Bone marrow (tissue), 2 donors: ENCODE results near the gene TRMT1L.

Experiments used
- DNase-seq, 2 donors: peaks; one replicate each; lab custom pipeline; 2025; lab: John Stamatoyannopoulos, UW

Gene TRMT1L

DNA sequence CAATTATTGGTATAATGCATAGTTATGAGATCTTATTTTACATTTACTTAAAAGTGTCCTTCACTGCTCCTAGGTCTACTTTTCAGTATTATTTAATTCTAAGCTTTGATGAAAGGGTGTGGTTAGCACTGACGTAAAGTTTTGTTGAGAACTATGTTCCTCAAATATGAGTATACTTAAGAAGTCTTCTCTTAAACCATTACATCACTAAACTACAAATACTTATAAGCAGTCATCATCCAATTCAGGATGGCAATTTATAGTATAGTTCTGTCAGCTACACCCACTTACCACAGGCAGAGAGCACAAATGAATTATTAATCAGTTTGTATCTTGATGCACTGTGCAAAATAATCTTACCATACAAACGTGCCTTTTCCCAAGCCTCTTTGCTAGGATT lies 27.0 kb downstream of the TRMT1L start:
- no peak for DNase-seq

DNA sequence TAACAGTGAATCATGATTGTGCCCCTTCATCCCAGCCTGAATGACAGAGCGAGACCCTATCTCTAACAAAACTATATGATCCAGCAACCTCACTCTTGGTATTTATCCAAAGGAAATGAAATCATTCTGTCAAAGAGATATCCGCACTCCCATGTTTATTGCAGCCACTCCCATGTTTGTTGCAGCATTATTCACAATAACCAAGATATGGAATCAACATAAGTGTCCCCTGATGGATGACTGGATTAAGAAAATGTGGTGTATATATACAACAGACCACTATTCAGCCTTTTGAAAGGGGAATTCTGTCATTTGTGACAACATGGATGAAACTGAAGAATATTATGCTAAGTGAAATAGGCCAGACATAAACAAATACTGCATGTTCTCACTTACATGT lies 44.4 kb downstream of the TRMT1L start:
- no peak for DNase-seq

DNA sequence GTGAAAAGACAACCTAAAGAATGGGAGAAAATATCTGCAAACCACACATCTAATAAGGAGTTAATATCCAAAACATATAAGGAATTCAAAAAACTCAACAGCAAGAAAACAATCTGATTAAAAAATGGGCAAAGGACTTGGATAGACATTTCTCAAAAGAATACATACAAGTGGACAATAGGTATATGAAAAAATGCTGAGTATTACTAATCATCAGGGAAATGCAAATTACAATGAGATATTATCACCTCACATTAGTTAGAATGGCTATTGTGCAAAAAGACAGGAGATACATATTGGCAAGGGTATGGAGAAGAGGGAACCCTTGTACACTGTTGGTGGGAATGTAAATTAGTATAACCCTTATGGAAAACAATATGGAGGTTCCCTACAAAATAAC lies 44.9 kb downstream of the TRMT1L start:
- DNase-seq = no peak

DNA sequence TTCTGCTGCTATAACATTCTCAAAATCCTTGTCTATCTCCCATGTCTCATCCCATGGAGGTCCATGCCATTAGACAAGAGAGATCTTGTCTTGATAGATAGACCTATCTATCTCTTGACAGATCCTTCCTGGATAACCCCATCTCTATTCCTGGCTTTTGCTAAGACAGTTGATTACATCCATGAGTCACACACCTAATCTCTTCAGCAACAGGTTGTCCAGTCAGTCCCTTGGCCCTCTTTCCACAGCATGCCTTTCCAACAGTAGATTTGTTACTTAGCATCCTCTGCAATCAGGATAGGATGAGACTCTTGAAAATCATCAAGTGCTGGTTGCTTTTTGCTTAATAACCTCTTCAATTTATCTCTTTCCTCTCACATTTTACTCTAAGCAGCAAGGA lies 46.6 kb downstream of the TRMT1L start:
- no peak for DNase-seq

DNA sequence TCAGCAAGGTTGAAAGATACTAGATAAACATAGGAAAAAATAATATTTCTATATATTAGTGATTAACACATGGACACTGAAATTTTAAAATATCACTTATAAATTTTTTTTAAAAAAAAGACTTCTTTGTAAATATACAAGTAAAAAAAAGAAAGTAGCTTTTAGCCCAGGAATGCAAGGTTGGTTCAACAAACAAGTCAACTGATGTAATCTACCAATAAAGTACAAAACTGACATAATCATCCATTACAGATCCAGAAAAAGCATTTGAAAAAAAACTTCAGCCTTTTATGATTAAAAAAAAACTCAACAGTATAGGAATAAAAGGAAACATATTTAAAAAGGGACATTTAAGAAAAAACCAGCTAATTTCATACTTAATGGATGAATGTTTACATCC lies 48.4 kb downstream of the TRMT1L start:
- DNase-seq = no peak

DNA sequence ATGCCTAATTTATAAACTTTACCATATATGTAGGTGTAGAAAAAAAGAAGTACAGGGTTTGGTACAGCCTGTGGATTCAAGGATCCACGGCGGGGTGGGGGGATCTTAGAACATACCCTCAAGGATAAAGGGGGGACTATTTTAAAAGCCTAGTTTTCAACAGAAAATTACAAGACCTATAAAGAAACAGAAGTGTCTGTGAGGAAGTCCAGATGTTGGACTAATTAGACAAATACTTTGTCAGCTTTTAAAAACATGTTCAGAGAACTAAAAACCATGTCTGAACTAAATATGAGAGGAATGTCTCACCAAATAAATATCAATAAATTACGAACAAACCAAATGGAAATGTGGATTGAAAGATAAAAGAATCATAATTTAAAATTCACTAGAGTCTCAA lies 51.6 kb downstream of the TRMT1L start:
- no peak for DNase-seq

DNA sequence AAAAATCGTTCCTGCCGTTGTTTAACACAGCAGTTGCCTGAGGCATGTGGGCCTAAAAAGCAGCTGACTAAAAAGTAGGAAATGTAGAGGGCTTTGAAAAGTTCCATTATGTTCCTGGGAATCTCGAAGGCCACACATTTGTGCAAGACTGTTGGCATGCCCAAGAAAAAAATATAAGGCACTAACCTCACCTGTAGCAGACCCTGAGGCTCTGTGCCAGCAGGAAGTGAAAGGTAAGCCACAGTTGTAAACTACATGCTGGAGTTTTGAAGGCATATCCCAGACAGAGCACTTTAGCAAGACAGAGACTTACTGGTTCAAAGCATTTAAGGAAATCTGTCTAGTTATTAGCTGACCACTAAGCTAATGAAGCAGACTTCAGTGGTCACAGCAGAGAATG lies 52.7 kb downstream of the TRMT1L start:
- no peak for DNase-seq

DNA sequence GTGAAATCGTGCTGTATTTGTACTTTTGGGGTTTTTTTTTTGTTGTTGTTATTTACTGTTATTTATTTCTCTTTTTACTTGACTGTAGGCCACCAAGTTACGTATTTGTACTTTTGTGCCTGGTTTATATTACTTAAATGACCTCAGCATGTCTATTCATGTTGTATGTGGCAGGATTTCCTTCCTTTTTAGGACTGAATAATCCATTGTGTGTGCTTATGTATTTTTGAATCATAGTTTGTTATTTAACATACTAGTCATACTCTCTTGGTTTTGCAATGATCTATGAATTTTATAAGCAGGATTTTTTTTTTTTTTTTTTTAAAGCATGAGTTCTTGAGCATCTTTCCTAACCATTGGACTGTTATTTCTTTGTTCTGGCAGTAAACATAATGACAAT lies 60.2 kb downstream of the TRMT1L start:
- no peak for DNase-seq

DNA sequence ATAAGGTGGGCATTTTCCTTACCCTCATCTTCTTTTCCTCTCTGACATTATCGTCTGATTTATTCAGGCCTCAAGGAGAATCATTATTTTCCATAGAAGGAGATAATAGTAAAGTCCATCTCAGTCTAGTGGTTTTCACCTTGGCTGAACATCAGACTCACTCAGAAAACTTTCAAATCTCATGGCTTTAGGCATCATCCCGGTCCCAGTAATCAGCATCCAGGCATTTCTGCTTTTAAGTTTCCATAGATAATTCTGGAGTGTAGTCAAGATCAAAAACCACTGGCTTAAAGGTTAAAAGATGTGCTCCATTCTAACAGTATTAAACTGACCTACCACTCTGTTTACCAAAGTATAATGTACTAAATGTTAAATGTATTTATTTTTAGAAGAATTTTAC lies 62.0 kb downstream of the TRMT1L start:
- DNase-seq = no peak

DNA sequence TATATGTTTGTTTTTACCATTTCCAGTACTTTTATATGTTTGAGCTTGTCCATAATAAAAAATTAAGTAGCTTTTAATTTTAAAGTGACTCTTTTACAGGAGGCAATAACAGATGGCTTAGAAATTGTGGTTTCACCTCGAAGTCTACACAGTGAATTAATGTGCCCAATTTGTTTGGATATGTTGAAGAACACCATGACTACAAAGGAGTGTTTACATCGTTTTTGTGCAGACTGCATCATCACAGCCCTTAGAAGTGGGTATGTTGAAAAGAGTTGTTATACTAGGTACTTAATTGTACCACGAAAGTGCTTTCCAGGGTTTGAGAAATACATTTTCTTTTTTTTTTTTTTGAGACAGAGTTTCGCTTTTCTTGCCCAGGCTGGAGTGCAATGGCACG lies 65.3 kb downstream of the TRMT1L start:
- DNase-seq = no peak

DNA sequence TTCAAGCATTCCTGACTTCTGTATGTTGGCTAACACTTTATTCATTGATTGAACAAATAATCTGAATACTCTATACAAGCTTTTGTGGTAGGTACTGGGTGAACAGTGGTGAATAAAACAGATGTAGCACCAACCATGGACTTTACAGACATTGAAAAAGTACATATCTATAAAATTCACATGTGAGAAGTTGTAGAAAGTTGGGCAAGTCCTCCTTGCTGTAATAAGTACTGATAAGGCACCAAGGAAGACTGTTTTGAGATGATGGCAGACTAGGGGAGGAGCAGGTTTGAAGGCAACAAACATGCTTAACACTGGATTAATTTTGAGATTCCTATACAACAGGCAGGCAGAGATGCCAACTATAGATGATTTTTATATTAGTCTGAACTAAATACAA lies 69.0 kb downstream of the TRMT1L start:
- no peak for DNase-seq

DNA sequence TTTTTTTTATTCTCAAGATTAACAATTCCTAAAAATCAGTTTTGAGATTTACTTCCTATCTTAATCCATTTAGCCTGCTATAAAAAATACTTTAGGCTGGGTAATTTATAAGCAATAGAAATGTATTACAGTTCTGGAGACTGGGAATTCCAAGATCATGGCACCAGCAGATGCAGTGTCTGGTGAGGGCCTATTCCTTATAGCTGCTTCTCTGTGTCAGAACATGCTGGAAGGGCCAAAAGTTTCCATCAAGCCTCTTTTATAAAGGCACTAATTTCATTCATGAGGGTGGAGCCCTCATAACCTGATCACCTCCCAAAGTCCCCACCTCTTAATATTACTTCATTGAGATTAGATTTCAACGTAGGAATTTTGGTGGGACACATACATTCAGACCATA lies 69.7 kb downstream of the TRMT1L start:
- no peak for DNase-seq

DNA sequence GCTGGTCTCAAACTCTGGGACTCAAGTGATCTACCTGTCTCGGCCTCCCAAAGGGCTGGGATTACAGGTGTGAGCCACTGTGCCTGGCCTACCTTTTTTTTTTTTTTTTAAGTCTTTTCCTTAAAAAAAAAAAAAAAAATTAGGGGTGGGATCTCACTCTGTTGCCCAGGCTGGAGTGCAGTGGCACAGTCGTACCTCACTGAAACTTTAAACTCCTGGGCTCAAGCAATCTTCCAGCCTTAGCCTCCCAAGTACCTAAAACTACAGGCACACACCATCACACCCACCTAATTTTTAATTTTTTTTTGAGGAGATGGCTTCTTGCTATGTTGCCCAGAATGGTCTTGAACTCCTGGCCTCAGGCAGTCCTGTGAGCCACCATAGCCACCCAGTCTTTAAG lies 72.9 kb downstream of the TRMT1L start:
- no peak for DNase-seq

DNA sequence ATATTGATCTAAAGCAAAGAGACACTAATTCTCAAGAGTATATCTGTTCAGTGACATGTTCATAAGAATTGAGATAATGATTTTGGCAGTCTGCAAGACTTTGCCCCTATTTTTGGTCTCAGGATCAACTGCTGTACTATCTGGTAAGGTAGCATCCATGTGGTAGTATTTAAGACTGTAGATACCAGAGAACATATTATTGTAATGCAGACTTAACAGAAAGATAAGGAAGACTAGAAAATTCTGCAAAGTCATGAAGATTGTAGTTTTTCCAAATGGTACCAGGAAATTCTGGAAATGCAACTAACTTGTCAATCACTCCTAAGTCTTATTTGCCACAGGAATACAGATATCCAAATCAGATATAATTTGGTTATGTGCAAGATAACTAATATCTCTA lies 76.3 kb downstream of the TRMT1L start:
- DNase-seq = no peak

DNA sequence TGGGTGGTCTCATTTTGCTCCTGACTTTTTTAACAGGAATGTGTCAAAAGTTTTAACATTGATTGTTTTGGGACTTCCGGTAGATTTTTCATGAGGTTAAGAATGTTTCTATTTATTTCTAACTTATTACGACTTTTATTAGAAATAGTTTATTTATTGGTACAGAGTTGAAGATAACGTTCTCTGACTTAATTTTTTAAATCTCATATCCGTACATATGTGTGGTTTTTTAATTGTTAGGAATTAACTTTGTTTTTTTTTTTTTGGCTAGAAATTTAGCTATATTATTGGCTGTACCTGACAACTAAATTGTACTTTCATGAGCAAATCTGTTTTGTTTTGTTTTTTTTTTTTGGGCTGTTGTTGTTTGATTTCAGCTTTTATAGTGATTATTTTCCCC lies 79.4 kb downstream of the TRMT1L start:
- no peak for DNase-seq

DNA sequence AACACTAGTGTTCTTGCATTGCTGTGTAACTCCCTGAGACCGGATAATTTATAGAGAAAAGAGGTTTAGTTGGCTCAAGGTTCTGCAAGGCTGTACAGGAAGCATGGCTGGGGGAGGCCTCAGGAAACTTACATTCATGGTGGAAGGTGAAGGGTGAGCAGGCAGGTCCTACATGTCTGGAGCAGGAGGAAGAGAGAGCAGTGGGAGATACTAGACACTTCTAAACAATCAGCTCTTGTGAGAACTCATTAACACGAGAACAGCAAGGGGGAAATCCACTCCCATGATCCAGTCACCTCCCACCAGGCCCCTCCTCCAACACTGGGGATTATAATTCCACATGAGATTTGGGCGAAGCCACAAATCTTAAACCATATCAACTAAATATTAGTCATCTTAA lies 81.3 kb downstream of the TRMT1L start:
- DNase-seq = no peak

DNA sequence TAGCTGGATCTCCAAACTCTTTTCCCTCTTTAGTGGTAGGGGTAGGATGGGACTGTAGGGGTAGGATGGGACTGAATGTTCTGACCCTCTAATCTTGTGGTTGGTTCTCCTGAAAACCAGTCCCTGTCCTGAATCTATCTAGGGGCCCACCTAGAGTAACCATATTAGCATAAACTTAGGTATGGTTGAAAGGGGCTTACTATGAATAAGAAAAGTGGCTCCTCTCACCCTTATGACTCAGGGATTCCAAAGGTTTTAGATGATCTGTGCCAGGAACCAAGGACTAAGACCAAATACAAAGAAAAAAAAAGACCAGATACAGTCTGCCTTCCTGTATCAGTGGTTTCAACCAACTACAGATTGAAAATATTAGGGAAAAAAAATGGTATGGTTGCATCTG lies 82.4 kb downstream of the TRMT1L start:
- DNase-seq = no peak

DNA sequence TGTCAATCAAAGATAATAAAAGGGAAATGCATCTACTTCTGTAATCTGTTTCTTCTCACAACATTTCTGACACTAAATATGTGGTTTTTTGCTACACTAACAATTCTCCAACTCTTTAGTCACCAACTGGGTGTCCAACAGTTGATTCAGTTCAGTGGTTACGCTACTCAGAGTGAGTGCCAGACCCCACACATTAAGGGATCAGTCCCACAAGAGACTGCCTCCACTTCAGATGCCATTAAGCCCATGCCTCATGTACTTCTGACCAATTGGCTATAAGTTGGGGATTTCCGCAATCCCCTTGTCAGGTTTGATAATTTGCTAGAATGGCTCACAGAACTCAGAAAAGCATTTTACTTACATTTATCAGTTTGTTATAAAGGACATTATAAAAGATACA lies 83.0 kb downstream of the TRMT1L start:
- no peak for DNase-seq

DNA sequence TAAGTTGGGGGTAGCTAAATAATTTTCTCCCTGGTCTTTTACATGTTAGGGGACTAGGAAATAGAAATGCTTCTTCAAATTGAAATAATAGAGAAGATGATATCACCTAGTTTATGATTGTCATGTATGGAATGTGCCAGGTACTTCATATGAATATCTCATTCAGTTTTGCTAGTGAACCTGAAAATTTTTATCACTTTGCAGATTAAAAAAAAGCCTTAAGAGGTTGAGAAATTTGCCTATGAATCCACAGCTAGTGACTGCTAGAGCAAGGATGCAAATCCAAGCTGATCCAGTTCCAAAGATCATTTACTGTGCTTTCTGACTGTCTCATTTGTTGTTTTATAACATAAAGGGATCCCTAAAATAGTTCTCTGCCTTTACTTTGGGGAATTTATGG lies 86.7 kb downstream of the TRMT1L start:
- DNase-seq = no peak

DNA sequence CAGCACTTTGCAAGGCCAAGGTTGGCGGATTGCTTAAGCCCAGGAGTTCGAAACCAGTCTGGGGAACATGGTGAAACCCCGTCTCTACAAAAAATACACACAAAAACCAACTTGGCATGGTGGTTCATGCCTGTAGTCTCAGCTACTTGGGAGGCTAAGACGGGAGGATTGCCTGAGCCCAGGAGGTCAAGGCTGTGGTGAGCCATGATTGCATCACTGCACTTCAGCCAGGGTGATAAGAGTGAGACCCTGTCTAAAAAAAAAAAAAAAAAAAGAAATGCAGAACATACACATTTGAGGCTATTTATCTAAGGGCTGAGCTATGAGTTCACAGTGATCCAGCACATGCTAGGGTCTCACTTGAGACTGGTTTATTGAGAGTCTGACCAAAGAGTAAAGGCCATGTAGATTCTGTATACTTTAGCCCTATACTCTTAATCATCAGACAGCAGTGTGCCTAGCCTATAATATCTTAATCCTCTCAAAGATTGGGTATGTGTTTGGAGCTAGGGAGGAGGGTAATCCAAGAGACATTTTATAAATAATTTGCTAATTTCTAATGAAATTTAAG lies 87.5 kb downstream of the TRMT1L start:
- DNase-seq = no peak

DNA sequence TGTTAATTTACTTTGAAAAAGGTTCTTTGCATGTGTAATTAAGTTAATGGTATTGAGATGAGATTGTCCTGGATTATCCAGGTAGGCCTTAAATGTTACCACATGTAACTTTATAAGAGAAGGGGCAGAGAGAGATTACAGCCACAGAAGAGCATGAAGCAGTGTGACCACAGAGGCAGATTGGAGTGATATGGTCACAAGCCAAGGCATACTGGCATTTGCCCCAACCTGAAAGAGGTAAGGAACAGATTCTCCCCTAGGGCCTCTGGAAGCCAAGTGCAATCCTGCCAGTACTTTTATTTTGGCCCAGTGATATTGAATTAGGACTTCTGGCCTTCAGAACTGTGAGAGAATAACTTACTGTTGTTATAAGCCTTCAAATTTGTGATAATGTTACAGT lies 88.4 kb downstream of the TRMT1L start:
- DNase-seq = no peak
